ENCODE data around the gene DUSP22.

DUSP22 gene

GRCh38 chr6:340186-340955 is 48.1 kb downstream of the DUSP22 start:
- DNase-seq (ENCODE audit: extremely low read depth, low read depth): no peak
- no peak overlapping the region for H3K4me3 ChIP-seq (replicated peaks; ENCODE audit: low read depth, low read length)
- TF ChIP-seq, protein P1, sequence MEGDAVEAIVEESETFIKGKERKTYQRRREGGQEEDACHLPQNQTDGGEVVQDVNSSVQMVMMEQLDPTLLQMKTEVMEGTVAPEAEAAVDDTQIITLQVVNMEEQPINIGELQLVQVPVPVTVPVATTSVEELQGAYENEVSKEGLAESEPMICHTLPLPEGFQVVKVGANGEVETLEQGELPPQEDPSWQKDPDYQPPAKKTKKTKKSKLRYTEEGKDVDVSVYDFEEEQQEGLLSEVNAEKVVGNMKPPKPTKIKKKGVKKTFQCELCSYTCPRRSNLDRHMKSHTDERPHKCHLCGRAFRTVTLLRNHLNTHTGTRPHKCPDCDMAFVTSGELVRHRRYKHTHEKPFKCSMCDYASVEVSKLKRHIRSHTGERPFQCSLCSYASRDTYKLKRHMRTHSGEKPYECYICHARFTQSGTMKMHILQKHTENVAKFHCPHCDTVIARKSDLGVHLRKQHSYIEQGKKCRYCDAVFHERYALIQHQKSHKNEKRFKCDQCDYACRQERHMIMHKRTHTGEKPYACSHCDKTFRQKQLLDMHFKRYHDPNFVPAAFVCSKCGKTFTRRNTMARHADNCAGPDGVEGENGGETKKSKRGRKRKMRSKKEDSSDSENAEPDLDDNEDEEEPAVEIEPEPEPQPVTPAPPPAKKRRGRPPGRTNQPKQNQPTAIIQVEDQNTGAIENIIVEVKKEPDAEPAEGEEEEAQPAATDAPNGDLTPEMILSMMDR (IDR thresholded peaks at IDR 0.05; ENCODE audit: low read depth, low read length, missing control alignments): no peak

DNA sequence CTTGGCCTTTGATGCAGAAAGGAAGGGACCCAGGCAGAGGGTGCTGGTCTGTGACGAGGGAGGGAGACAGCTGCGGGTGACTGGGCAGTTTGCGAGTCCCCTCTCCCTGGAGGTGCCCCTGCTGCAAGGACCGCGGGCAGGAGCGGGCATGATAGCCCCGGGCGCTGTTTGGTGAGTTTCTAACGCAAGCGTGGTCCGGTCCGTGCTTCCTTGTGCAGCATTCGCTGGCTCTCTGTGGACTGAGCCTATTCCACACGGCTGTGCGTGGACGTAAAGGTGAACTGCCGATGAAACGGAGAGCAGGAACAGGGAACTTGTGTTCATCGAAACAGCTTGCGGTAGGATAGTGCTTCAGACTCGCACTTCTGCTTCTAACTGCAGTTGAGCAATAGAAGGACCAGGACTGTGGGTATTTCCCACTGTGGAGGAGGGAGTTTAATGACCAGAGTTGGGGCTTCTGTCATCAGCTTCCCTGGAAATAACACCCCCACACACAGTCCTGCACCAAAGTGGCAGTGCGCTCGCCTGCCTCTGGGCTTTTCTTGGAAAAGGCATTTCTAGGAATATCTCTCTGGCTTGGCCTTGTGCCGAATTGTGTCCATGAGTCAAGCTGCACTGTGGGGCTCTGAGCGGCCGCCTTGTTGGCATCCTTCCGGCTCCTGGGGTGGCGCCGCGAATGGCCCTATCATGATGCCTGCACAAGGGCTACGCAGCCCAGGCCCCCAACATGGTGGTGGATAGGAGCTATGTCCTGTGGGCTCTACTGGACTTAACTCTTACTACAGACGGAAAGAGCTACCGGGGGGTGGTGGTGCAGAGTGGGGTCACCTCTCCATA is 48.9 kb downstream of the DUSP22 start:
- no peak for DNase-seq (ENCODE audit: extremely low read depth, low read depth)
- H3K4me3 ChIP-seq (replicated peaks; ENCODE audit: low read depth, low read length): no peak overlapping the region
- TF ChIP-seq, protein P1 (IDR thresholded peaks at IDR 0.05; ENCODE audit: low read depth, low read length, missing control alignments): no peak

DNA sequence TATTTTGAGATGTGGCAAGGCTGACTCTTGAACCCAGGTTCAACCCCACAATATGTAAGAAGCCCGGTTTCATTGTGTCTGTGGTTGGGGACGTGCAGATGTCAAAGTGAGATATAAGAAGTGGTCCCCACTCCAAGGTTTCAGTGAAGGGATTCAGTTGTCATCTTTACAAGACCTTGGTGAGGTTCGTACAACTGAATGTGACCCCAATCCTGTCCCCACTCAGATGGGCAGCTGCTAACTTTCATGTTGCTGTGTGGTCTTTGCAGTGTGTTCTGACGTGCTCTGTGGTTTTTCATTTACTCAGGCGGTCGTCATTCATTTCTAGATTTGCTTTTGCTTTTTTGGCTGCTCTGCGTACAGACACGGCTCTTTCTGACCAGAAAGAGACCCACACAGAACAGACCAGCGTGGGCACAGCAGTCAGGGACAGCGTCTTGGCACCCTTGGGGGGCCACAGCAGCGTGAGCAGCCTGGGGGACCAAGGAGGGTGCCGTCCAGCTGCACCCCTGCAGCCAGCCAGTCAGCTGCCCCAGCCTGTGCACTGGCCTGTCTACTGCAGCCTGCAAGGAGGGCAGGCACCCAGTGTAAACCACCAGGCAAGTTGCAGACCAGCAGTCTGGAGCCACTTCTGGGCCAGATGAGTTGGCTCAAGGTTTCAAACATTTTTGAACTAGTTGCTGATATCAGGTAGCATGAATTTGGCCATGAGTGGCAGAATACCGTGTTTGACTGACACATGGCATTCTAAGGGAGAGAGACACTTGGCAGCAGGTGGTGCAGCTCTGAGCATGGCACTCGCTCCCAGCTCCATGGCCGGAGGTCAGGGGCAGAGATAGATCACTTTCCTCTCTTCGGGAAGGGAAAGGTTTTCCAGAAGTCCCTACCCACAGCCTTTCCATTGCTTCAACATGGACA is 49.9 kb downstream of the DUSP22 start:
- no peak overlapping the region for H3K4me3 ChIP-seq (replicated peaks; ENCODE audit: low read depth, low read length)
- no peak for DNase-seq (ENCODE audit: extremely low read depth, low read depth)
- TF ChIP-seq, protein P1 (IDR thresholded peaks at IDR 0.05; ENCODE audit: low read depth, low read length, missing control alignments): no peak

DNA sequence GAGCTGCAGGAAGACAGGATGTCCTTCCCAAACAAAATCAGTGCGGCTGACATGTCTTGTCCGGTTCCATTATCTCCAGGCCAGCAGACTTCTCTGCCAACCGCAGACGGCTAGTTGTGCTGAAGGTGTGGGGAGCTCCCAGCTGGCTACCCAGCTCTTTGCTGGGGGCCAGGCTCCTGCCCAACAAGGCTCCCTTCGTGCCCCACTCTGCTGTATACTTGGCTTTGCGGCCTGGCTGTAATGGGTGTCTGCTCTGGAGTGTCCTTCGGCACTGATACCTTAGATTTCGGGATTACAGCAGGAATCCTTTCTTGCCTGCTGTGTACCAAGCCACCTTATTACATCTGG is 50.5 kb downstream of the DUSP22 start:
- TF ChIP-seq, protein P1 (IDR thresholded peaks at IDR 0.05; ENCODE audit: low read depth, low read length, missing control alignments): no peak
- no peak for DNase-seq (ENCODE audit: extremely low read depth, low read depth)
- H3K4me3 ChIP-seq (replicated peaks; ENCODE audit: low read depth, low read length): no peak overlapping the region

DNA sequence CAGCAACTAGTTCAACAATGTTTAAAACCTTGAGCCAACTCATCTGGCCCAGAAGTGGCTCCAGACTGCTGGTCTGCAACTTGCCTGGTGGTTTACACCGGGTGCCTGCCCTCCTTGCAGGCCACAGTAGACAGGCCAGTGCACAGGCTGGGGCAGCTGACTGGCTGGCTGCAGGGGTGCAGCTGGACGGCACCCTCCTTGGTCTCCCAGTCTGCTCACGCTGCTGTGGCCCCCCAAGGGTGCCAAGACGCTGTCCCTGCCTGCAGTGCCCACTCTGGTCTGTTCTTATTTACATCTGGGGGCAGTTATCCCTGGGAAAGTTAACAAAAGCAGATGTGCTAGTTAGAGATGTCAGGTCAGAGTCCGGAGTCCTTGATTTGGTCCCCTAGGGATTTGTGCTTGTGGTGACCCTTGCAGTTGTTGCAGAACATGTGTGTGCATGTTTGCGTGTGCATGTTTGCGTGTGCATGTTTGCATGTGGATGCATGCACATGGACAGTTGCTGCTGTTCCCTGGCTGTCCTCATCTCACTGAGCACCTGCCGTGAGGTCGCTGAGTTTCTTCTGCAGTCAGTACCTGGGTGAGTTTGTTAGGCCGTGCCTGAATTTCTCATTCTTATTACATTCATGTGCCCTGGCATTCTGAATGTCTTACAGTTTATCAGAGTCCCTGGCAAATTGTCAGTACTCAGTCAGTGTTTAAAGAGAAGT is 51.1 kb downstream of the DUSP22 start:
- no peak for DNase-seq (ENCODE audit: extremely low read depth, low read depth)
- TF ChIP-seq, protein P1 (IDR thresholded peaks at IDR 0.05; ENCODE audit: low read depth, low read length, missing control alignments): no peak
- H3K4me3 ChIP-seq (replicated peaks; ENCODE audit: low read depth, low read length): no peak overlapping the region

All from HFF-Myc (cell line).